Epidermal melanocyte (primary cell): ENCODE data around the gene TBRG4.
"Not testable (repeated sequence)": the region's sequence is repeated elsewhere in the genome, so short reads cannot be mapped to it uniquely, and the experiment has no call there.

ENCODE experiments used
- DNase-seq: peaks from one replicate; pipeline ENCODE4 v3.0.0; 2011; ENCODE audit warnings: low spot score; ENCODE audit not compliant: insufficient read length

TBRG4 gene

DNA sequence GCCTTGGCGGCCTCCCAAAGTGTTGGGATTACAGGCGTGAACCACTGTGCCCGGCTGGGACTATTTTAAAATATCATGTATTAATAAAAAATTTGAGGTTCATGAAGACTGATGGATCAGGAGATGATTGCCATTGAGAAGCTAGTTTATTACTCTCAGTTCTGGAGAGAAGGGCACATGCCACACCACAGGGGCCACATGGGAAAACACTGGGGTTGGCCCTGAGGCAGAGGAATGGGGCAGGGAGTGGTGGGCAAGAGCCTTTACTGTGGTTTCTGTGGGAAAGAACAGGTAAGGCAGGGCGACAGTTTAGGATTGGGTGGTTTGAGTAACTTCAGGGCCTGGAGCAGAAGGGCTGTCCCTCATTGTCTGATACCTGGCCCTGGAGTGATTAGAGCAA, 6.8 kb upstream of the TBRG4 start:
- DNase-seq: no peak

DNA sequence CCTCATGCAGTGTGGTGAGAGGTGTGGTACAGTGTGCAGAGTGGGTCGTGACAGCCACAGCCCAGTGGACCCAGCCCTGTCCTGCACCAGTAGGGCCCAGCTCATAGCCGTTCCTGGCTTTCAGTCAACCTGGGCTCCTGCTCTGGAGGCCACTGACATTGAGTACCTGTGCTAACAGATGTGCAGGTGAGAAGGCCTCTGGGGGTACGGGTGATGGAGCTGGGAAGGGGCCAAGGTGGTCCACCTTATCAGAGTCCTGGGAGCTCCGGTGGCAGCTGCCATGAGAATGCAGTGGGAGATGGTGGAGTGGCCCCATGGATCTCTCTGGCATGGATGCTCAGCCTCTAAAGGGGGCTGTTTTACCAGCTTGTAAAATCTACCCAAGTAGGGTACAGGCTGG, 6.1 kb upstream of the TBRG4 start:
- DNase-seq: no peak

DNA sequence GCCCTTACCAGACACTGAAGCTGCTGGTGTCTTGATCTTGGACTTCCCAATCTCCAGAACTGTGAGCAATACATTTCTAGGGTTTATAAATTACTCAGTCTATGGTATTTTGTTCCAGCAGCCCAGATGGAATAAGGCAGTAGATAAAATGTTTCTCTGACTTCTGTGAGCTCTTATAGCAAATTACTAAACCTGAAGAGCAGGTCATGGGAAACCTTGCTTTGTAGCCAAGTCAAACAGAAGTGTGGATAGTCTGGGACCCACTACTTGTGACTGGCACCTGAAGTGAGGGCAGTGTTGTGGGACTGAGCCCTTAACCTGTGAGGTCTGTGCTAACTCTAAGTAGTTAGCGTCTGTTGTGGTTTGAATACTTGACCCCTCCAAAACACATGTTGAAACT, 4.6 kb upstream of the TBRG4 start:
- DNase-seq: no peak

DNA sequence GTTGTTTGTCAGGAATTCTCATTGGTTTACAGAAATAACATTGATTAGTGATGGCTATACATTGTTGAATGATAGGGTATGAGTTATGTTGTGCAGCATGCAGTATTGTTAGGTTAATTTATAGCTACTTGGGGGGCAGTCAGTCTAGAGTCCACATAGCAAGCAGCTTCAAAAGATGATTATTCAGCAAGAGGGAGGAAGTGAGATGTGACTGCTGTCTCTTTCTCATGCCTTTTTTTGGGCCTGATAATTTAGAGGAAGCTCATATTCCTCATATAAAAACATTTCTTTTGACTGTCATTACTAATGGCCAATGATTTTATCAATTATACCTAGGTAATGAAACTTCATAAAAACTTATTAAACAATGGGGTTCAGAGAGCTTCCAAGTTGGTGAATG, 3.4 kb upstream of the TBRG4 start:
- no peak for DNase-seq

DNA sequence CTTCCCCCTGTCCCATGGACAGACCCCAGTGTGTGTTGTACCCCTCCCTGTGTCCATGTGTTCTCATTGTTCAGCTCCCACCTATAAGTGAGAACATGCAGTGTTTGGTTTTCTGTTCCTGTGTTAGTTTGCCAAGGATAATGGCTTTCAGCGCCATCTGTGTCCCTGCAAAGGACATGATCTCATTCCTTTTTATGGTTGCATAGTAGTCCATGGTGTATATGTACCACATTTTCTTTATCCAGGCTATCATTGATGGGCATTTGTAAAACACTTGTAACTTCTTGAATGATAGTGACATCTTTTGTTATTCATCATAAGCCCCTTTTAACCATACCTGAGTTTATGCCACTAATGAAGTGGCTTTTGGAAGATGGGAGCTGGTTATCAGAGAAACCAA, 2.8 kb upstream of the TBRG4 start:
- not testable (repeated sequence) for DNase-seq

DNA sequence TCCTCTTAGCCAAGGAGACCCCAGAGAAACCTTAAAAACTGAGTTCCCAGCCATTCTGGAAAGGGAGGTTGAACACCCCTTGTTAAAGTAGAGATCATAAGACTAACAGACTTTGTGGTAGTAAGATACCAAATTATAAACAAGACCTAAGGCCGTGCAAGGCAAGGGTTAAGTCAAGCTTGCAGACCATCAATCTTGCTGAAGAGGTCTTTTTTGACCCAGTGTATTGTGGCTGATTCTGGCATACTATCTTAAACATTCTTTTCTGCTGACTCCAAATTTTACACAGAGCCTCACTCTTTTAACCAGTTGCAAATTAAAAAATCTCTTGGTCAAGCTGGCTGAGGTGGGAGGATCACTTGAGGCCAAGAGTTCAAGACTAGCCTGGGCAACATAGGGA, 1.2 kb upstream of the TBRG4 start:
- no peak for DNase-seq

DNA sequence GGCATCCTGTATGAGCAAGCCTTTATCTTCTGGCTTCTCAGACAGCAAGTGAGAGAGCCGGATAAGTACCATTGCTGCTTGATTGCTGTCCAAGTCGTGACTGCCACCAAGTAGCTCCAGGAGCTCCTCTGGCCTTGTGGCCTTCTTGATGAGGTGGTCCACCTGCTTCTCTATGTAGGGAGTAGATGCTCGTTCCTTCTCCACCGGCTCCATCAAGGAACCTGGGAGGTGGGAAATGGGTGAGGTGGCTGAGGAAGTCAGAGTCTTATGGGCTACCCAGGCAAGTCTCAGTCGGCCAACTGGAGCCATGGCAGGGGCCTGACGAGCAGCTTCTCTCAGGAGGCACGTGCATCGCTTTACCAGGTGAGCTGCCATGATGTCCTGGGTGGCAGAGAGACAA, 2.6 kb downstream of the TBRG4 start:
- DNase-seq: no peak

DNA sequence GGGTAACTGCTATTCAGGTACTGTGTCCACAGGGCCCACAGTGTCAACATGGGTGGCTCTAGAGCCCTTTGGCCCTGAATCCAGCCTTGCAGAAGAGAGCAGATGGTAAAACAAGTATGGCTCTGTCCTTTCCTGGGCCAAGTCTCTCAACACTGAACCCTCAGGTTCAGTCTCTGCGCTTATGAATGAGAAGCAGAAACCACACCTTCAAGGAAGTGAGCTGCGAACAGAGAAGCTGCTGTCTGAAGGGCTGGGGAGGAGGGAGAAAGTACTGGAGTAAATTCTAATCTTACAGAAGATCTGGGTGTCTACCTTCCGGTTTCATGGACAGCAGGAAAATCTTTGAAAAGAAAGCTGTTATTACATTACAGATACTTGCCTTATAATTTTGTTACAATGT, 4.1 kb downstream of the TBRG4 start:
- no peak for DNase-seq

DNA sequence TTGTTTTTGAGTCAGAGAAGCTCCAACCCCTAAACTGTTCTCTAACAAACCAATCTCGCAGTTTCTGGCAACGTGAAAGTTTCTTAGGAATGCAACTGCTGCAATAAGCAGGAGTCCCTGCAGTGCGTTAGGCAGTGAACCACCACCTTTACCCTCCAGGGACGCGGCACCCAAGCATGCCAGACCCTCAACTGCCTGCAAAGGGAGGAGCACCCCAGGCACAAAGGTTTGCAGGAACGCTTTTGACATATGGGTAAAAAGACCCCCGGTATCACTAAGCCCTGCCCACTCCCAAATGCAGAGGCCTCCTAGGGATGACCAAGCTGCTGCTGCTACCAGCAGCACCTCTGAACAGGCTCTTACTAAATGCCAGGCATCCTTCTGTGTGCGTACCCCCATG, 4.7 kb downstream of the TBRG4 start:
- DNase-seq: no peak

DNA sequence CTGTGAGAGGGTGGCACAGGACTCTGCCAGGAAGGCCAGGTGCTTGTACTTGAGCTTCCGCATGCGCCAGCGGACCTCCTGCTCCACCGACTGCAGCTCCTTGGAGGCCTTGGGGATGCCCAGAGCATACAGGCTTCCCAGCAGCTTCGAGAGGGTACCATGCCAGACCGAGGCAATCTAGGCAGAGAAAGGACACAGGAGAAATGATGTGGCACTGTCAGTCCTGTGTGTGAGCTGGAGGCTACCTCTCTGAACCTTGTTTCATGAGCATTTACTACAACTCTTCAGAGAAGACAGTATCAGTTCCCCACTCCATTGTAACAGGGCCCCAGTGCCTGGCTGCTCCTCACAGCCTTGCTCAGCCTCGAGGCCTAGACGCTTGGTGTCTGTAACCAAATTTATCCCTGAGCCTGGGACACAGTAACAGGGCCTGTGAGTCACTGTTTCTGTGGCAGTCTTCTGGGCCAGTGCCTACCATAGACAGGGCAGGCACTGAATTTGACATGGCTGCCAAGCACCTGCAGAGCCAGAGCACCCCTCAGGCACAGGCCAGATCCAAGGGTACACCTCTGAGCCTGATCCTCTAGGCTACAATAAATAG, 5.8 kb downstream of the TBRG4 start:
- DNase-seq: no peak

DNA sequence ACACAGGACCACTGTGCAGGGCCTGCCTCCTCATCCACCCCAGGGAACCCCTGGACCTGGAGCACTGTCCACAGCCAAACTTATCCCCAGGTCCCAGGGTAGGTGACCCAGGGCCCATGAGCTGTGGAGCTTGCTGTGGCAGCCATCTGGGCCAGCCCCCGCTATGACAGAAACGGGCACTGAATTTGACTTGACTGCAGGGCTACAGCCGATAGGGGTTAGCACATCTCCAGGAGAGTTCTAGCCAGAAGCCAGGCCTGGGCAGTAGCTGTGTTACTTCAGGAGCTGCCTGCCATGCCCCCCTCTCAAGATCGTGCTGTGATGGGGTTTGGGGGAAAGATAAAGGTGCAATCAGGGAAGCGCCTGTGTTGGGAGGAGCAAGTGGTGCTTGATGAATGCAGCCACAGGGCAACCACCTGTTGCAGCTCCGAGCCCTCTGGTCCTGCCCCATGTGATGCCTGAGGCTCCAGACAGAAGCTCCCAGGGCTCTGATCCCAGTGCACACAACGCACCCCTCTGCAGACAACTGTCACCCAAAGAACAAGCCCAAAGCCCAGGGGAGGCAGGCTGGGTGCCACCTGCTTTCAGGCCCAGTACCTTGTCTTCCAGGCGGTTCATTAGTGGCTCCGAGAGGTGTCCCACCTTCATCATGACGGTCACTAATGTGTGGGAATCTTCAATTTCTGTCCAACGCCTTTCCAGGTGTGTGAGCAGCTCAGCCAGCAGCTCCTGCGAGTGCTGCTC, 6.5 kb downstream of the TBRG4 start:
- DNase-seq: no peak

DNA sequence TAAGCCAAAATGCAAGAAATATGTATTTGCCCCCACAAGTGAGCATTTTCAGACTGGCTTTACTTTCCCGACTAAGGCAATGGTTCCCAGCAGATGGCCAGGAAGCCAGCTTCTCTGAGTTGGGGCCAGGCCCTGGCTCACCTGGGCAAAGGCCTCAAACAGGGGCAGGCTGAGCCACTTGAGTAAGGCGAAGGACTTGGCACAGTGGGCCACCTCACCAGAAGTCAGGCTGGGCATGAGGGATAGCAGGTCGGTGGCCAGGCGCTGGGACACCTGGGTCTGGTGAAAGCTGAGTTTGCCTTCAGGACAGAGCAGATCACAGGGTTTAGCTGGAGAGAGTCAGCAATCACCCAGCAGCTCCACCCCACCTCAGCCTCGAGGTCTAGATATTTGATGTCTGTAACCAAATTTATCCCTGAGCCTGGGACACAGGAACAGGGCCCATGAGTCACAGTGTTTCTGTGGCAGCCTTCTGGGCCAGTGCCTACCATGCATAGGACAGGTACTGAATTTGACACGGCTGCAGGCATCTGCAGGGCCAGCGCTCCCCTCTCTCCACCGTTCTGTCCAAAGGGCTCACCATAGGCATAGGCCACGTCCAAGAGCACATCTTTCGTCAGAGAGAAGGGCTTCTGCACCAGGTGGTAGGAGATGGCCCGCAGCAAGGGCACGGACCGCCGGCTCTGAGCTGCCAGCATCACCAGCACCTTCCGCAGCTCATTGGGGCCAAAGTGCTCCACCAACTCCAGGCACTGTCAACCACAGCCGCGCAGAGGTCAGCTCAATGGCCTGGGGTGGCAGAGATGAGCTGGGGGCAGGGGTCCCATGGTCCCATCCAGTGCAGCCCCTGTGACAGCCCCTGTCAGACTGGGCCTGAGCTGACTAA, 7.3 kb downstream of the TBRG4 start:
- DNase-seq: no peak

DNA sequence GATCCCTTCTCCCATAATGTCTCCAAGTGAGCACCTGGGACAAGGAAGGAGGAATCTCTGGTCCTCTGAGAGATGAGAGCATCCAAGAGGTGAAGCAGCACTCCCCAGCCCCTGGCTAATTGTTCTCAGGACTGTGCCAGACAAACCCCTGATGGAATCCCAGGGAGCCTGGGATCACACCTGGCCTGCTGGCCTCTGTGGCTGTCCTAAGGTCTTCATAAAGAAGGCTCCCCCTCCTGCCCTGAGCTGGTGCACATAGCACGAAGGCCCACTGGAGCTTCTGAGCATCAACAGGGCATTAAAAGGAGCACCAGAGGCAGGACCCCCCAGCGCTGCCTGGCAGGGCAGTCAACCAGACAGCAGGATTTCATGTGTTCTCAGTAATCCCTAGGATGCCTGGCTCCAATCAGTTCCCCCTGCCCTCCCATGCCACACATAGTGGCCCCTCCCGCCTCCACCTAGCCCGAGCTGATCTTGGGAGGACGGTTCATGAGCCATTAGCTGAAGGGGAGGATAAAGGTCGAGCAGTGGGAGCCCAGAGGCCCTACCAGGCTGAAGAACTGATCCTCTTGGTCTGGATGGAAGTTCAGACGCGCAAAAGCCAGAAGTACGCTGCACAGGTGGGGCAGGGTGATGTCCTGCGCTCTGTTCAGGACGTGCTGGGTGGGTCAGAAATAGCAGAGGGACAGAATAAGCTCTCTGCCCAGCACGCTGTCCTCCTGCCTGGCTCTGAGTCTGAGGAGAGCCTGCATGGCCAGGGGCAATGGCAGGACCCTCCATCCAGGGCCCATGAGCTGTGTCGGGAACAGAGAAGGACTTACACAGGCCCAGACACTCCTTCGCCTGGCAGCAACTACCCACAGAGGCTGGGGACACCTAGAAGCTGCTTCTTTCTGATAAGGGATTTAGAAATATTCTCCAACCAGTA, 8.4 kb downstream of the TBRG4 start:
- no peak for DNase-seq

DNA sequence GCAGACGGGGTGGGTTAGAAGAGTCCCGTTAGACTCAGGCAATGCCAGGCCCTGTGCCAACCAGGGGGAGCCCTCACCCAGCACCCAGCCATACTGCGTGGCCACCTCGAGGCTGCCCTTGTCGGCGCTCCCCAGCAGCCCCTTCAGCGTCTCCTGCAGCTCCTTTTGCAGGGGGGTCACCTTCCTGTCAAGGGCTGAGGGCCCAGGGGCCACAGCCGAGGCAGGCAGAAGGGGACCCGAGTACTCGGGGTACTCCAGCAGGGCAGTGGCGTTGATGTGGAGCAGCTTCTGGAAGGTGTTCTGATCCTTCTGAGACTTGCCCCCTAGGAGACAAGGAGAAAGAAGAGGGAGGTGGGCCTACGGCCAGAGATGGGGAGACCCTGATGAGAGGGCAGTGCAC, 9.7 kb downstream of the TBRG4 start:
- DNase-seq: no peak

DNA sequence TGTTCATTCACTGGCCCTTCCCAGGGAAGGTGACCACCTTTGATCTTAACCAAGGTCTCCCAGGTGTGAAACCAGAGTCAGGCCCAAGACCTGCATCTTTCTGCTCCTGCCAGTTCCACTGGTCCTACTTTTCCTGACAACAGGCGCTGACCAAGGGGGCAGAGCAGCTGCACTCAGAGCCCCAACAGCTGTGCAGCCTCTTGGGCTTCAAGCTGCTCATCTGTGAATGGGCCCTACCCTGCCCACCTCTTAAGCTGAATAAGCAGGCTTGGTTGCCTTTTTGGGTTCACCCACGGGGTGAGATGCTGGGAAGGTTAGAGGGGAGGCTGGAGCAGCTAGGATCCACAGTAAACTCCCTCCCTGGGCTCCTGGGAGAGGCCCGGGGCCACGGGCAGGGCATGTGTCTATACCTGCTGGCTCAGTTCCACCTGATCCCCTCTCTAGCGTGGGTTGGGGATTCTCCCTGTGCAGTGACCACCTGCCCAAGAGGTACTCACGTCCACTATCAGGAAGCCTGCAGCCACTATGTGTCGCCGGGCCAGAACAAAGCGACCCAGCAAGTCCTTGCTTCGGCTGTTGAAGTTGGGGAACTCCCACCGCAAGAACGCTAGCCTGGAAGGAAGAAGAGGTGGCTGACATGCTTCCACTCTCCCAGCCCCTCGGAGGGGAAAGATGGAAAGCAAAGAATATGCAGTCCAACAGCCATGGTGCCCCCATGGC, 10.6 kb downstream of the TBRG4 start:
- no peak for DNase-seq

DNA sequence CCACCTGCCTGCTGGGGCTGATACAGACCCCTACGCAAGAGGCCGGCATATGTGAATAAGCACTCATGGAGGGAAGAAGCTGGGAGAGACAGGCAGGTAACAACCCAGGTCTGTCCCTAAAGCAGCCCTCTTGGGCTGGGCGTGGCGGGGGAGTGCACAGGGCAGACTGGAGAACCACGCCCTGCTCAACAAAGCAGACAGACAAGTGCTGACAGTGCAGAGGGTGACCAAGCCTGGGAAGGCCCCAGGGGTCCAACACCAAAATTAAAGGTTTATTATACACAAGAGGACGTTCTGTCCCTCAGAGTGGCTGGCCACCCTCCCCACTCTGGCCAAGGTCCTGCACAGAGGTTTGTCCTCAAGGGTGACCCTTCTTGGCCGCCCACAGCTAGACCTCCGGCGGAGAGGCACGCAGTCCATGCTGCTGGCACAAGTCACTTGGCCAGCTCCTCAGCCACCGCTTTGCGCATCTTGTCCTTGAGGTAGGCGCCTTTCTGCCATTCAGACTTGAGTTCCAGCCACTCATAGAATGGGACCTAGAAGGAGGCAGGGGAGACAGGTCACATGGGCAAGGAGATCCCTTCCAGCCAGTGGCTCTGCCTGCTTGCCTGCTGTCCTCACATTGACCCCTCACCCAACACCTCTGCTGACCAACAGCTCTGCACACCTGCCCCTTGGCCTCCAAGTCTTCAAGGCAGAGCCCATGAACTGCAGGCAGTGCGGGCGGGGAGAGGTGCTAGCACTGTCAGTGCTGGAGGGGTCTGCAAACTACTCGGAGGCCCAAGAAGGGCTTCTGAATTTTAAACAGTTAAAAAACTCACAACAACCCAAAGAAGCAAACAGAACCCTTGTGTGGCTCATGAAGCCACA, 11.4 kb downstream of the TBRG4 start:
- no peak for DNase-seq

DNA sequence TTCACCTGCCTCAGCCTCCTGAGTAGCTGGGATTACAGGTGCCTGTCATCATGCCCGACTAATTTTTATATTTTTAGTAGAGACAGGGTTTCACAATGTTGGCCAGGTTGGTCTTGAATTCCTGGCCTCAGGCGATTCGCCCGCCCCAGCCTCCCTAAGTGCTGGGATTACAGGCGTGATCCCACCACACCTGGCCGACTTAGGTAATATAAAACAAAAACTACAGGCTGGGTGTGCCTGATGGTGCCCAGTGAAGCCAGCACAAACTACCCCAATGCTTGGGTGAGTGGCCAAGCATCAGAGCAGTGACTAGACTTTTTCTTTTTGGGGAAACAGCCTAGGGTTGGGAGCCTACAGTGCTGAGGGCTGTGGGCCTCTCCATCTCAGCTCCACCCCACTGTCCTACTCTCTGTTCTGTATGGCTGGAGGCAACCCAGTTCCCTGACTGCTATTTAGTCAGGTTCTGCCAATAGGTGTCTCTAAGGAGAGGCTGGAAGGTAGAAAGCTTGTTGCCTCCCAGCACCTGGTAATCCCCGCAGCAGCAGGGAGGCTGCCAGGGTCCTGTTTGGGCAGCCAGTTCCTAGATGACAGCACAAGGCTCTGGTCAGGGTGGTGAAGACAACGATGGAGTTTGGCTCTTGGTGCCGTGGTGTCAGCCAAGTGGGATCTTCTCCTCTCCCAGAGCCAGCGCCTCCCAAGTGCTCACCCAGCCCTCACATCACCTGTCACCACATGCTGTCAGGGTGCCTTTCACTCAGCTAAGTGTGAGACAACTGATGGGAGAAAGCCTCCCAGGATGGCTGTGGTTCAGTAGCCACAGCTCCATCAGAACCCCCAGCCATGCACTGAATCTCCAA, 12.3 kb downstream of the TBRG4 start:
- no peak for DNase-seq

DNA sequence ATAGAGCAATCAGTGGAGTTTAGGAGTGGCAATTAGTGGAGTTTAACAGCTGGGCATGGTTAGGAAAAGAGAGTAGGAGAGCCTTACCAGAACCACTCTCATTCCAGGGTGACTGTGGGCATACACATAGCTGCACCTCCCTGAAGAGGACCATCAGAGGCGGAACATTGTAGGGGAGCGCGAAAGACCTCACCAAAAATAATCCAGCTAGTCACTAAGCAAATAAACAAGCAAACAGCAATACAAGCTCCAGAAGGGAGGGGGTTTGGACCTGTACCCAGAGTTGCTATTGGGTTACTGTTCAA, 18.6 kb downstream of the TBRG4 start:
- no peak for DNase-seq
